ENCODE data around the gene MED31. TPM values are rescaled to one million over a fixed set of nuclear protein-coding genes. Genes with fewer than 3 reads are reported as not detected.
"Not testable (repeated sequence)": the region's sequence is repeated elsewhere in the genome, so short reads cannot be mapped to it uniquely, and the experiment has no call there.

Gene MED31
- polyA plus RNA-seq, 4 donors, result 7.6 to 13.7 (median 10.4) TPM

- WGBS, 3 donors, result 92 to 96% (median 96%) methylated on average over 7 of the region's 7 CpGs
- H3K27me3 ChIP-seq (ENCODE audit: control insufficient read depth in 3 of 3, insufficient read depth in 3 of 3, low read length in 3 of 3), result no peaks in the 10 kb centered on the region
- H3K4me3 ChIP-seq (ENCODE audit: low read depth in 1 of 3, low read length in 3 of 3), result no peak overlapping the region
- peaks cover 8 to 29% (median 14%) of the 10 kb centered on the region in 3 donors for H3K36me3 ChIP-seq (ENCODE audit: control insufficient read depth in 3 of 3, insufficient read depth in 2 of 3, low read depth in 1 of 3, low read length in 3 of 3)
- FAIRE-seq (no peak), DNase-seq (no peak)
- H3K4me1 ChIP-seq (ENCODE audit: control insufficient read depth in 3 of 3, insufficient read depth in 2 of 3, low read depth in 1 of 3, low read length in 2 of 3), result peaks cover 0 to 4% (median 0%) of the 10 kb centered on the region in 3 donors
- H3K27ac ChIP-seq (ENCODE audit: low read depth in 1 of 3, low read length in 2 of 3), result no peak overlapping the region
- H3K9me3 ChIP-seq (ENCODE audit: control insufficient read depth in 2 of 2, insufficient read depth in 1 of 2, low read depth in 1 of 2, low read length in 1 of 2), result no peaks in the 10 kb centered on the region
These were observed 55.3 kb downstream of the MED31 start for GRCh38 chr17:6596081-6596480.

- H3K9me3 ChIP-seq (ENCODE audit: control insufficient read depth in 2 of 2, insufficient read depth in 1 of 2, low read depth in 1 of 2, low read length in 1 of 2); DNase-seq; H3K4me1 ChIP-seq (ENCODE audit: control insufficient read depth in 3 of 3, insufficient read depth in 2 of 3, low read depth in 1 of 3, low read length in 2 of 3); H3K4me3 ChIP-seq (ENCODE audit: low read depth in 1 of 3, low read length in 3 of 3); H3K27me3 ChIP-seq (ENCODE audit: control insufficient read depth in 3 of 3, insufficient read depth in 3 of 3, low read length in 3 of 3); H3K27ac ChIP-seq (ENCODE audit: low read depth in 1 of 3, low read length in 2 of 3); FAIRE-seq: not testable (repeated sequence)
- WGBS, 3 donors, result 96 to 98% (median 97%) methylated on average over 14 of the region's 14 CpGs
- peaks cover 8 to 32% (median 24%) of the 10 kb centered on the region in 3 donors for H3K36me3 ChIP-seq (ENCODE audit: control insufficient read depth in 3 of 3, insufficient read depth in 2 of 3, low read depth in 1 of 3, low read length in 3 of 3)
These were observed 58.0 kb downstream of the MED31 start for GRCh38 chr17:6593371-6593770.

Other genes with a start within 250 kb of the MED31 start
- not detected for gene AIPL1, start 216.5 kb downstream of the MED31 start, polyA plus RNA-seq
- 10 to 100 TPM in 1 of 4 donors, 1 to 10 TPM in 2, under 1 TPM in 1; 0.45 to 10.2 (median 4.6) TPM for gene PIMREG, start 207.2 kb downstream of the MED31 start, polyA plus RNA-seq
- gene PITPNM3, start 95.0 kb downstream of the MED31 start, polyA plus RNA-seq, result 1 to 10 TPM in 2 of 4 donors, under 1 TPM in 2; 0.22 to 1.7 (median 0.70) TPM
- gene KIAA0753, start 10.9 kb downstream of the MED31 start, polyA plus RNA-seq, result 10 to 100 TPM in 1 of 4 donors, 1 to 10 TPM in 3; 3.2 to 14.1 (median 5.8) TPM
- 100 to 1,000 TPM; 137 to 647 (median 322) TPM for gene TXNDC17, start 10.5 kb downstream of the MED31 start, polyA plus RNA-seq
- 1 to 10 TPM; 2.6 to 7.8 (median 4.5) TPM for gene C17orf100, start 157 bp upstream of the MED31 start, polyA plus RNA-seq
- gene SLC13A5, start 61.8 kb upstream of the MED31 start, polyA plus RNA-seq, result 1 to 10 TPM in 1 of 4 donors, under 1 TPM in 1, not detected in 2; 0.10 to 2.9 TPM
- gene XAF1, start 104.4 kb upstream of the MED31 start, polyA plus RNA-seq, result 10 to 100 TPM in 2 of 4 donors, 1 to 10 TPM in 2; 7.6 to 52.7 (median 16.8) TPM
- gene FBXO39, start 124.6 kb upstream of the MED31 start, polyA plus RNA-seq, result 1 to 10 TPM in 1 of 4 donors, under 1 TPM in 1, not detected in 2; 0.66 to 1.2 TPM
- gene TEKT1, start 180.1 kb upstream of the MED31 start, polyA plus RNA-seq, result under 1 TPM in 1 of 4 donors, not detected in 3; 0.16 TPM

Data from small intestine (tissue), 7 donors.